HG03565 (cell line): ENCODE measurements around the gene MCM3AP.
"Not testable (repeated sequence)": the region's sequence is repeated elsewhere in the genome, so short reads cannot be mapped to it uniquely, and the experiment has no call there.

Experiments used
- ATAC-seq: cut with Tn5 transposase; IDR thresholded peaks from one replicate; pipeline ENCODE4 v1.9.1; 2021; ENCODE audit warnings: mild to moderate bottlenecking, moderate library complexity; ENCODE audit not compliant: unreplicated experiment

MCM3AP gene

GRCh38 chr21:46245213-46245915 lies 40.0 kb downstream of the MCM3AP start:
- no peak for ATAC-seq

- ATAC-seq: no peak
Observed at GRCh38 chr21:46244602-46245001, 40.8 kb downstream of the MCM3AP start.

GRCh38 chr21:46243960-46244361 lies 41.5 kb downstream of the MCM3AP start:
- no peak for ATAC-seq

GRCh38 chr21:46243325-46243724 lies 42.1 kb downstream of the MCM3AP start:
- no peak for ATAC-seq

- ATAC-seq: not testable (repeated sequence)
Observed at GRCh38 chr21:46241577-46241976, 43.8 kb downstream of the MCM3AP start.

GRCh38 chr21:46239817-46240325 lies 45.5 kb downstream of the MCM3AP start:
- ATAC-seq: no peak

- no peak for ATAC-seq
Observed at GRCh38 chr21:46237474-46237873, 47.9 kb downstream of the MCM3AP start.

GRCh38 chr21:46234436-46234950 lies 50.9 kb downstream of the MCM3AP start:
- no peak for ATAC-seq

GRCh38 chr21:46229923-46230260 lies 55.5 kb downstream of the MCM3AP start:
- ATAC-seq: no peak

- peak; percentile 21 for ATAC-seq
Observed at GRCh38 chr21:46229133-46229922, 56.1 kb downstream of the MCM3AP start.

- peak; percentile 63 for ATAC-seq
Observed at GRCh38 chr21:46228345-46229051, 56.9 kb downstream of the MCM3AP start, which contains the start of gene LSS. Gene LSS, minus strand, starts transcription at chr21:46228774. Its CDS starts 29 bp downstream, at chr21:46228745.

GRCh38 chr21:46227811-46228344 lies 57.5 kb downstream of the MCM3AP start:
- no peak for ATAC-seq

GRCh38 chr21:46226920-46227599 lies 58.4 kb downstream of the MCM3AP start:
- ATAC-seq: no peak

- ATAC-seq: no peak
Observed at GRCh38 chr21:46226146-46226545, 59.3 kb downstream of the MCM3AP start.

GRCh38 chr21:46223661-46224060 lies 61.8 kb downstream of the MCM3AP start:
- not testable (repeated sequence) for ATAC-seq

GRCh38 chr21:46223217-46223616 lies 62.2 kb downstream of the MCM3AP start:
- ATAC-seq: no peak

GRCh38 chr21:46222436-46223116 lies 62.8 kb downstream of the MCM3AP start:
- no peak for ATAC-seq

- ATAC-seq: no peak
Observed at GRCh38 chr21:46221664-46222435, 63.6 kb downstream of the MCM3AP start.

- no peak for ATAC-seq
Observed at GRCh38 chr21:46220847-46221246, 64.6 kb downstream of the MCM3AP start.
